HG02970 (cell line): ENCODE measurements around the gene ENPP3.

Experiments
- ATAC-seq: cut with Tn5 transposase; IDR thresholded peaks from one replicate; pipeline ENCODE4 v1.9.1; 2021; ENCODE audit warnings: mild to moderate bottlenecking, moderate library complexity, moderate number of reproducible peaks; ENCODE audit not compliant: unreplicated experiment, low FRiP score

Gene ENPP3

GRCh38 chr6:131761762-131762067, 124.6 kb downstream of the ENPP3 start:
- no peak for ATAC-seq

- ATAC-seq = no peak
Observed at GRCh38 chr6:131762984-131763383, 125.9 kb downstream of the ENPP3 start.

DNA sequence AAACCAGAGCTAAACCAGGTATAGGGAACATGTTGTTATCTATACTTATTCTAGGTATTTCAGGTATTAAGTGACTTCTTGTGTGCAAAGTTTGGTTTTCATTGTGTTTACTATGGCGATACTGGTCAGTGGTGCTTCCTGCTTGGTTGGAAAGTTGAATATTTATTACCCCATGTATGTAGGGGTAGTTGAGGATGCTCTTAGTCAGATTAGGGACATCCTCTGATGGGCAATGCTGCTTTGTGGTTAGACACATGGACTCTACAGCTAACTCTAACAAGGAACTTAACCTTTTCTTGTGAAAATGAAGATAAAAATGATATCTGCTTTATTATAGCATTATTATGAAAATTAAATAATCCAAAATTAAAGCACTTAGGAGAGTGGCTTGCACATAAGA, 126.6 kb downstream of the ENPP3 start:
- no peak for ATAC-seq

- ATAC-seq = no peak
Observed at GRCh38 chr6:131764350-131764749, 127.2 kb downstream of the ENPP3 start.

DNA sequence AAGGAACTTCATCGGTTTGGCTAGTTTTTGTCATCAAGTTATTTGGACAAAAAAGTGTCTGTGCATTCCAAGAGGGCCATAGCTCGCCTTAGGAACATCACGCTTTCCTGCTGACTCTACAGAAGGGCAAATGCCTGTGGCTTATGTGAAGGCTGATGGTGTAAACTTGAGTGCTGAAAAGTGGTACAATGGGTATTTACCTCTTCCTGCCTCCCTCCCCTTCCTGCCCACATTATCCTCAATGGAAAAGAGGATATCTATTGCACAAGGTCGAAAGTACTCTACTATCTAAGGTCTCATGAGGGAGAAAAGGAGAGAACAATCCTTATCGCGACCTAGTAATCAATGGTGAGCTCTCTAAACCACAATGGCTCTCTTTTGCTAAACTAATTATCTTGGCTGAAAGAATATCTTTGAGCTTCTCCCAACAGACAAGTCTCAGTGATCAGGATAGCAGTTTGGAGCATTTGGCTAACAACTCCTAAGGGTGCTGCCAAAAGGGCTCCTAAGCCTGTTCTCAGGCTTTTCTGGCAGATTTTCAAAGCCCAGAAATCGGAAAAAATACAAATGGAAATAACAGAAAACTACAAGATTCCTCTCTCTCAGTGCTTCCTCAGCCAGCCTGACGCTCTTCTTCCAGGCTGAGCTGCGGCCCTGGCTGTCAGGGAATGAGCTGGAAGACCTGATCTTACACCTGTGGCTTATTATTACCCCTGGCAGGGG, 128.1 kb downstream of the ENPP3 start:
- no peak for ATAC-seq

- ATAC-seq = no peak
Observed at GRCh38 chr6:131765804-131766135, 128.7 kb downstream of the ENPP3 start.

DNA sequence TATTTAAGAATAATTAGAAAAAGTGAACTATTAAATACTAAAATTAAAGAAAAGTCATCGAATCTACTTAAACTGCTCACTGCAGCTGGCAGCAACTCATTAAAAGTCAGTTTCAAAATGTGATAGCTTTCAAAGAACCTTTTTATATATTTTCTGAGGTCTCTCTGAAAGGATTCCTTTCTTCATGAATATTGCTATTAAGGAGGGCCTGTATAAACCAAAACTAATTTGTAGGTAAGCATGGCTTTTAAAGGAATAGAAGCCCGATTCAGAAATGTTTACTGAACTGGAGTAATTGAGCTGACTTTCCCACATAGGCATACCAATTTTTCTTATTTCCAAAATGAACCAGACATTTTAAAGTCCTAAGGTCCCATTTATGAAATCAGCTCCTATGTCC, 129.5 kb downstream of the ENPP3 start:
- no peak for ATAC-seq

DNA sequence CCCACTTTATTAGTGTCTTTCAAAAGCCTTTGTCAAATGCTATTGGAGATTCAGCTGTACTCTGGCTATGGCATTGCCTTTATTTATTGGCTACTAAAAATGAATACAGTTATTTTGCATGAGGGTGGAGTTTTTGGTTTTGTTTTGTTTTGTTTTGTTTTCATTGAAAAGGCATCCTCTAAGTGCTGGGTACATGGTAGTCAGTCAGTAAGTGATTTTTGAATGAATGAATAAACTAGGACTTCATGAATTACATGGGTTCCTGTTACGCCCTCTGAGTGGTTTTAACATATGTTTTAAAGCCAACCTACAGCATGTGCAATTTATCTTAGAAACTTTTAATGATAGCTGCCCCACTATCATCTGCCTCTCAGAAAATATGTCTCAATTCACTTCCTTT, 131.9 kb downstream of the ENPP3 start:
- no peak for ATAC-seq

GRCh38 chr6:131769385-131770141, 132.5 kb downstream of the ENPP3 start:
- no peak for ATAC-seq

DNA sequence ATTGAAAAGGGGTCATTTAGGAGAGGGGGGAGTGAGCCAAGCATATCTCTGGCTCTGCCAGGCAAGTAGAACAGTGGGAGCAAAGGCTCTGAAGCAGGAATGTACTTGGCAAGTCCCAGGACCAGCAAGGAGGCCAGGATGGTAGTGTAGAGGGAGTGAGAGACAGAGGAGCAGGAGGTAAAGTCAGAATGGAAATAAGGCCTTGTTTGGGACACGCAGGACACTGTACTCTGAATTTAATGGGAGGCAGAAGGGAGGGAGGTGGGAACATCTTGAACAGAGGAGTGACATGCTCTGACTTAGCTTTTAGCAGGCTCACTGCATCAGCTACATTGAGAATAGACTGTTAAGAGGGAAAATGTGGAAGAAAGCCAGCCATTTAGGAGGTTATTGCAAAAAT, 133.7 kb downstream of the ENPP3 start:
- ATAC-seq = no peak

- no peak for ATAC-seq
Observed at GRCh38 chr6:131773284-131773950, 136.3 kb downstream of the ENPP3 start.

GRCh38 chr6:131775886-131776285, 138.8 kb downstream of the ENPP3 start:
- no peak for ATAC-seq

- ATAC-seq = no peak
Observed at GRCh38 chr6:131776985-131777384, 139.9 kb downstream of the ENPP3 start.

DNA sequence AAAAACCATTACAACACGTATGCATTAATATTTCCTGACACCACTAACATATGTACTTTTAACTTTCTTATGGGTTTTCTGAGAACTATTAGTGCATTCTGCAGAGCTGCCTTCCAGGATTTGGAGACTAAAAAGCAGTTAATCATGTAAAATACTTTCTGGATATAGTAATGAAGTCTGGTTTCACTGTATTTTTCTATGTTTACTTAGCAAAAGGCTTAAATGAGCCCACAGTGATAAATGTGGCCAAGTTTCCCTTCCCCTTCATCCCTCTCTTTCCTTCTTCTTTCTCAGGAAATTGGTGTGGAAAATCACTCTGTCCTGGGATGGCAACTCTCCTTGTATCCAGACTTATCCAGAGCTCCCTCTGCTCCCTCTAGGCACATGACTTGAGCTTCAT, 141.1 kb downstream of the ENPP3 start:
- no peak for ATAC-seq

GRCh38 chr6:131779304-131779703, 142.2 kb downstream of the ENPP3 start:
- no peak for ATAC-seq

DNA sequence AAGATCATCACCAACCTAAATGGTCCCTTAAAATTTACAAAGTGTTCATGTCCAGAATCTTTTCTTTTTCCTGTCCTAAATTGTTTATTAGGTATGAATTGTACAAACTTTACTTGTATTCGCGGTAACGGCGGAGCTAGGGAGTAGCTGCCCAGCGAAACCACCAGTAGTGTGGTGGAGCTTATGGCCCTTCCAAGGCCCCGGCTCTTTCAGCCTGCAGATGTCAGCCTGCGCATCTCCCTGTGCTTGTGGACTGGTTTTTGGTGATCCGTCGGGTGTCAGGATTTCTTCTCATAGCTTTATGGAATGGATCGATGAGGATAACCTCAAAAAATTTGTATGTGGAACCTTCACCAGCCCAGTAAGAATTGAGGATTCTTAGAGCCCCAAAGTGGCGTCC, 143.5 kb downstream of the ENPP3 start:
- ATAC-seq = no peak

DNA sequence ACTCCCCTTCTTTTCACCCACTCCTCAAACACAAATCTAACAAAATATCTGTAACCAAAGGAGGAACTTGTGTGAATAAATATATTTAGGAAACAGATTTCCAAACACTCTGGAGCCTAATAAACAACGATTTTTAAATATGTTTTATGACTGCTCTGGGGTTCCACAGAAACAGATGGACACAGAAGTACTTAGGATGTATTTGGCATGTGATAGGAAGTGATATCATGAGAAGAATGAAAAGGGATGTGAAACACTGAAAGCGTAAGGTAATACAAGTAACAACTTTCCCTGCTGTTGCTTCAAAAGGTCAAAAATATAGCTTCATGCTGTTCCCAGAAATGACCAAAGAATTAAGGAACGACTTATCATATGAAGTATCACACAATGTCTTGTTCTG, 144.6 kb downstream of the ENPP3 start:
- no peak for ATAC-seq

GRCh38 chr6:131782764-131783163, 145.7 kb downstream of the ENPP3 start:
- ATAC-seq = no peak

DNA sequence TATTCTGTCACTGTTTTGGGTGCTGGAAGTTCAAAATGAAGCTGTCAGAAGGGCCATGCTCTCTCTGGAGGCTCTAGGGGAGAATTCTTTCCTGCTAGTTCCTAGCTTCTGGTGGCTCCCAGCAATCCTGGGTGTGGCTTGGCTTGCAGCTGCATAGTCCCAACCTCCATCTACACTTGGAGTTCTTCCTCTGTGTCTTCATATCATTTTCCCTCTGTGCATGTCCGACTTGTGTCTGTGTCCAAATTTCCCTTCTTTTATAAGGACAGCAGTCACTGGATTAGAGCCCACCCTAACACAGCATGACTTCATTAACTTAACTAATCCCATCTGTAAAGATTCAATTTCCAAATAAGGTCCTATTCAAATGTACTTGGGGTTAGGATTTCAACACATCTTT, 147.5 kb downstream of the ENPP3 start:
- no peak for ATAC-seq

- ATAC-seq = no peak
Observed at GRCh38 chr6:131787079-131787478, 150.0 kb downstream of the ENPP3 start.

DNA sequence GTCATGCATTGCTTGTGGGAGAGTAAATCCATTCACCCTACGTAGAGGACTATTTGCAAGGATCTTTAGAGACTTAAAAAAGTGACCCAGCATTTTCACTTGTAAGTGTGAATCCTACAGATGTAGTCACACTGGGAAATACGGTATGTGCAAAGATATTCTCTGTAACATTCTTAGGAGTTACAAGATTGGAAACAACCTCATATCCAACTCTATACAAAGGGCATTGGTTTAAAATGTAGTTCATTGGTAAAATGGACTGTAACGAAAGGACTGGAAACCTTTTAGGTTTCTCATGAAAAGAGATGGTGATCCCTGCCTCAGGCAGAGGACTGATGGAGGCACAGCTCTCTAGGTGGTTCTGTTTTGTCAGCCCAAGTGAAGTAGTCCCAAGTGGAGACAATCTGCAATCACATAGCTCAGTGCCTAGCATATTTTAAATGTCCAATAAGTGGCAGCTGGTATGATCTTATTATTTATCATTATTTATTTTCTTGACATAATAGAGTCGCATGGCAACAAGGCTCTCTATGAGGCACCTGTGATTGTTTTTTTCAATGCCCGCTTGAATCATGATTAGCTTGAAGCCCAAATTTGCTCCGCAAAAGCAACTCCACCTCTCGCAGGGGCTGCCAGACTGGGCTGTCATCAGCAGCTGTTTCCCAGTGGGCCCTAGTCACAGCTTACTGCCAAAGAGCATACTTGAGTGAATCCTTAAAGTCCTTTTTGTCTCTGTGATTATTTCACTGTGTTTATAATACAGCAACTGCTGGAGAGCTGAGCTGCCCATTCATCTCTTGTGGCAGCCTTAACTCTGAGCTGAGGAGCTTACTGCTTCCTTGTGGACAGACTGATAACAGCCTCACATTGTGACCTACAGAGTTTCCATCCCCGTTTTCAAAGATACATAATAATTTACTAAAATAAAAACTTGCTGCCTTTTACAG, 150.9 kb downstream of the ENPP3 start:
- no peak for ATAC-seq
